K562 (cell line): Measurements from ENCODE around the gene TTC28. TPM values are rescaled to one million over a fixed set of nuclear protein-coding genes. Genes with fewer than 3 reads are reported as not detected.
"Not testable (repeated sequence)": the region's sequence is repeated elsewhere in the genome, so short reads cannot be mapped to it uniquely, and the experiment has no call there.

ENCODE experiments used
- ATAC-seq: fragments of 200-7000 bp; cut with Tn5 transposase; 3 replicates; pipeline ENCODE4 v1.9.1; 2020; ENCODE audit warnings: moderate library complexity
- BruUV-seq: library from RNA; stranded (reverse); fragments of 400-500 nt; replicated peaks from 2 replicates; lab custom pipeline; 2021; lab: Mats Ljungman, UMichigan
- CTCF ChIA-PET: fragments of 300-600 bp; formaldehyde crosslinking; extraction: SDS; loops from one replicate; lab custom pipeline; 2021; ENCODE audit warnings: low intra/inter-chr PET ratio; lab: Yijun Ruan, JAX
- POLR2A ChIA-PET: fragments of 300-600, 350-650 bp; sonication (Branson Sonifier 250); formaldehyde crosslinking; extraction: SDS; loops from one replicate; lab custom pipeline; 2021; ENCODE audit warnings: antibody characterized with exemption, inconsistent platforms; lab: Yijun Ruan, JAX
- DNase-seq, 4 experiments: peaks; one replicate each; pipeline versions ENCODE4 v3.0.0 to v3.0.0-alpha.2; 2011 to 2018; ENCODE audit warnings: low spot score in 3 of 4, mixed read lengths in 3 of 4; ENCODE audit errors: extremely low read depth in 1 of 4
- FAIRE-seq: peaks from 2 replicates; lab custom pipeline; 2011; peaks lifted over from hg19 to GRCh38; lab: Jason Lieb, UNC
- H2AFZ ChIP-seq: 2 replicates; pipeline ENCODE4 v1.6.0; 2011; ENCODE audit warnings: low read depth, low read length, control low read depth, inconsistent platforms
- H3K27ac ChIP-seq: fragments of 200-600 bp; 3 replicates; pipeline ENCODE4 v1.8.0; 2011; ENCODE audit warnings: low read depth, mild to moderate bottlenecking, control low read depth, inconsistent platforms, low read length, moderate library complexity, mixed read lengths; ENCODE audit errors: extremely low read depth
- H3K27me3 ChIP-seq, 2 experiments: fragments of 300-600 bp in 1 of 2; 2 replicates in 1 of 2; 3 replicates in 1 of 2; pipeline versions ENCODE4 v1.6.0 to v1.8.0; 2011; ENCODE audit warnings: inconsistent platforms in 2 of 2, low read length in 2 of 2, mild to moderate bottlenecking in 1 of 2, mixed read lengths in 1 of 2, moderate library complexity in 1 of 2; ENCODE audit not compliant: control insufficient read depth in 2 of 2, insufficient read depth in 2 of 2
- H3K36me3 ChIP-seq: fragments of 300-600 bp; 3 replicates; pipeline ENCODE4 v1.8.0; 2011; ENCODE audit warnings: mild to moderate bottlenecking, low read length, inconsistent platforms; ENCODE audit not compliant: control insufficient read depth, insufficient read depth
- H3K4me1 ChIP-seq, 2 experiments: fragments of 200-600 bp in 1 of 2; replicated peaks in 1 of 2; 2 replicates in 1 of 2; 3 replicates in 1 of 2; pipeline versions ENCODE4 v1.5.1 to v1.8.0; 2011; ENCODE audit warnings: inconsistent platforms in 2 of 2, low read length in 2 of 2, mild to moderate bottlenecking in 1 of 2, mixed read lengths in 1 of 2, moderate library complexity in 1 of 2; ENCODE audit not compliant: control insufficient read depth in 2 of 2, insufficient read depth in 2 of 2
- H3K4me2 ChIP-seq: 2 replicates; pipeline ENCODE4 v1.6.1; 2011; ENCODE audit warnings: low read length, control low read depth, inconsistent platforms, mixed read lengths; ENCODE audit not compliant: insufficient read depth
- H3K4me3 ChIP-seq: fragments of 200-600 bp; sonication (generic), shearing (Covaris generic); 2 replicates; pipeline ENCODE4 v1.5.1; 2016; ENCODE audit warnings: control low read depth, inconsistent platforms
- H3K79me2 ChIP-seq: fragments of 200-600 bp; 3 replicates; pipeline ENCODE4 v1.8.0; 2011; ENCODE audit warnings: low read length, inconsistent platforms; ENCODE audit not compliant: control insufficient read depth, insufficient read depth
- H3K9ac ChIP-seq, 2 experiments: 2 replicates each; pipeline versions ENCODE4 v1.6.0 to v1.6.1; 2011; ENCODE audit warnings: low read depth in 2 of 2, low read length in 2 of 2, control low read depth in 1 of 2, inconsistent platforms in 1 of 2, mild to moderate bottlenecking in 1 of 2, mixed read lengths in 1 of 2; ENCODE audit not compliant: insufficient read depth in 1 of 2
- H3K9me1 ChIP-seq: one replicate; pipeline ENCODE4 v1.6.0; 2011; ENCODE audit warnings: inconsistent platforms, mild to moderate bottlenecking, low read length, moderate library complexity; ENCODE audit not compliant: control insufficient read depth, insufficient read depth
- H3K9me3 ChIP-seq: replicated peaks from 2 replicates; pipeline ENCODE4 v1.5.1; 2011; ENCODE audit warnings: low read depth, low read length, inconsistent platforms; ENCODE audit not compliant: control insufficient read depth, insufficient read depth
- H4K20me1 ChIP-seq: replicated peaks from 2 replicates; pipeline ENCODE4 v1.6.1; 2011; ENCODE audit warnings: low read length, inconsistent platforms, mixed read lengths; ENCODE audit not compliant: control insufficient read depth, insufficient read depth
- CXXC5 ChIP-seq: fragments of 250-450 bp; sonication (Bioruptor Pico); IDR thresholded peaks from 2 replicates; pipeline ENCODE4 v1.8.0; 2022; ENCODE audit warnings: inconsistent platforms, mild to moderate bottlenecking, moderate library complexity
- DACH1 ChIP-seq: fragments of 450-650 bp; IDR thresholded peaks from 2 replicates; pipeline ENCODE4 v1.6.1; 2018; ENCODE audit not compliant: partially characterized antibody
- ZFP1 ChIP-seq: fragments of 450-650 bp; formaldehyde crosslinking; IDR thresholded peaks from 2 replicates; pipeline ENCODE4 v1.4.0; 2020; ENCODE audit warnings: mild to moderate bottlenecking, mixed read lengths
- WGBS: fragments of 100-300 bp; shearing (Covaris generic); methylation state at CpG from one replicate; pipeline ENCODE4 v1.1.6; 2016; ENCODE audit warnings: low coverage, mixed read lengths; ENCODE audit not compliant: insufficient coverage; ENCODE audit errors: missing lambda C conversion rate; 5-methylcytosine and 5-hydroxymethylcytosine counted together
- in situ Hi-C: fragments of 300-500 bp; cut with MboI; formaldehyde crosslinking; loops from 4 replicates; pipeline ENCODE4 v1.15.0; 2018; ENCODE audit warnings: inconsistent platforms, mixed read lengths
- intact Hi-C: fragments of 100-400 bp; cut with micrococcal nuclease; formaldehyde crosslinking; loops from 2 replicates; pipeline ENCODE4 v1.14.2; 2022
- polyA plus RNA-seq, 8 experiments: library from polyadenylated mRNA; depleted of rRNA in 4 of 8; stranded (reverse) in 5 of 8; unstranded in 3 of 8; fragments of >200 nt; fragmentation: Nextera tagmentation in 2 of 8; fragmentation: Illumina TruSeq in 1 of 8; extraction: Ambion mirVana in 2 of 8; extraction: Trizol in 1 of 8; gene quantifications; 2 replicates each; pipeline versions ENCODE4 v1.2.1 to v1.2.3, GENCODE V29; 2011 to 2014; ENCODE audit warnings: inconsistent platforms in 1 of 8, missing spikeins in 1 of 8
- total RNA-seq, 7 experiments: library from RNA; depleted of rRNA in 6 of 7; stranded (reverse); fragments of >200 nt in 6 of 7; fragmentation: Illumina TruSeq in 2 of 7; extraction: Trizol in 2 of 7; gene quantifications; 2 replicates each; pipeline versions ENCODE4 v1.2.1 to v1.2.3, GENCODE V29; 2011 to 2021; ENCODE audit warnings: low replicate concordance in 1 of 7
- TF ChIP-seq, protein P1 (sequence below): IDR thresholded peaks from 2 replicates; pipeline ENCODE4 v1.6.1; 2012; ENCODE audit warnings: low read depth, low read length, improper control_type of control experiment, borderline replicate concordance

Gene TTC28
- total and polyA plus RNA-seq, 9 of the 15 experiments (the other 6 are each of a cell fraction or from before 2014, with no cell fraction given) = 0.22 to 10.7 (median 3.1) TPM

GRCh38 chr22:28538922-28539321 is 140.7 kb downstream of the TTC28 start (continued):
- TF ChIP-seq, protein P1, sequence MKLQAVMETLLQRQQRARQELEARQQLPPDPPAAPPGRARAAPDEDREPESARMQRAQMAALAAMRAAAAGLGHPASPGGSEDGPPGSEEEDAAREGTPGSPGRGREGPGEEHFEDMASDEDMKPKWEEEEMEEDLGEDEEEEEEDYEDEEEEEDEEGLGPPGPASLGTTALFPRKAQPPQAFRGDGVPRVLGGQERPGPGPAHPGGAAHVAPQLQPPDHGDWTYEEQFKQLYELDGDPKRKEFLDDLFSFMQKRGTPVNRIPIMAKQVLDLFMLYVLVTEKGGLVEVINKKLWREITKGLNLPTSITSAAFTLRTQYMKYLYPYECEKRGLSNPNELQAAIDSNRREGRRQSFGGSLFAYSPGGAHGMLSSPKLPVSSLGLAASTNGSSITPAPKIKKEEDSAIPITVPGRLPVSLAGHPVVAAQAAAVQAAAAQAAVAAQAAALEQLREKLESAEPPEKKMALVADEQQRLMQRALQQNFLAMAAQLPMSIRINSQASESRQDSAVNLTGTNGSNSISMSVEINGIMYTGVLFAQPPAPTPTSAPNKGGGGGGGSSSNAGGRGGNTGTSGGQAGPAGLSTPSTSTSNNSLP = no peak
- no peak for TF ChIP-seq DACH1
- no peak for TF ChIP-seq CXXC5 (CRISPR knock-in tag)

- H3K36me3 ChIP-seq, H3K4me2 ChIP-seq, POLR2A ChIA-PET, FAIRE-seq, H3K9ac ChIP-seq, H3K27ac ChIP-seq, H3K4me1 ChIP-seq, H3K9me1 ChIP-seq, H3K27me3 ChIP-seq, intact Hi-C loops, ATAC-seq, H4K20me1 ChIP-seq, H3K79me2 ChIP-seq, DNase-seq, H3K4me3 ChIP-seq: not testable (repeated sequence)
- WGBS = 47% methylated on average over 2 of the region's 4 CpGs
- TF ChIP-seq ZFP1 (CRISPR knock-in tag) = peak; percentile 64; the same call in 1 of the 2 replicates
- TF ChIP-seq, all 486 proteins: peak for 1; not testable (repeated sequence) for 485
- H2AFZ ChIP-seq, in situ Hi-C loops, CTCF ChIA-PET, BruUV-seq, H3K9me3 ChIP-seq: not testable (repeated sequence)
Measured at GRCh38 chr22:28530565-28530964, 149.1 kb downstream of the TTC28 start.

DNA sequence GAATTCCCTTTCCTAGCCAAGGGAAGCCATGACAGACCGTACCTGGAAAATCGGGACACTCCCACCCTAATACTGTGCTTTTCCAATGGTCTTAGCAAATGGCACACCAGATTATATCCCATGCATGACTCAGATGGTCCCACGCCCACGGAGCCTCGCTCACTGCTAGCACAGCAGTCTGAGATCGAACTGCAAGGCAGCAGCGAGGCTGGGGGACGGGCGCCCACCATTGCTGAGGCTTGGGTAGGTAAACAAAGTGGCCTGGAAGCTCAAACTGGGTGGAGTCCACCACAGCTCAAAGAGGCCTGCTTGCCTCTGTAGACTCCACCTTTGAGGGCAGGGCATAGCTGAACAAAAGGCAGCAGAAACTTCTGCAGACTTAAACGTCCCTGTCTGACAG is 150.5 kb downstream of the TTC28 start:
- H3K4me2 ChIP-seq, H3K27ac ChIP-seq, DNase-seq, POLR2A ChIA-PET, ATAC-seq, in situ Hi-C loops, H4K20me1 ChIP-seq, BruUV-seq, CTCF ChIA-PET, H3K4me3 ChIP-seq, intact Hi-C loops, H3K79me2 ChIP-seq, H3K27me3 ChIP-seq, H3K9me3 ChIP-seq, H3K9ac ChIP-seq, FAIRE-seq, H2AFZ ChIP-seq, H3K4me1 ChIP-seq, H3K36me3 ChIP-seq, H3K9me1 ChIP-seq: not testable (repeated sequence)
- 92% methylated on average over 4 of the region's 10 CpGs for WGBS
